ENCODE results near the gene IFNL3.

Gene IFNL3

DNA sequence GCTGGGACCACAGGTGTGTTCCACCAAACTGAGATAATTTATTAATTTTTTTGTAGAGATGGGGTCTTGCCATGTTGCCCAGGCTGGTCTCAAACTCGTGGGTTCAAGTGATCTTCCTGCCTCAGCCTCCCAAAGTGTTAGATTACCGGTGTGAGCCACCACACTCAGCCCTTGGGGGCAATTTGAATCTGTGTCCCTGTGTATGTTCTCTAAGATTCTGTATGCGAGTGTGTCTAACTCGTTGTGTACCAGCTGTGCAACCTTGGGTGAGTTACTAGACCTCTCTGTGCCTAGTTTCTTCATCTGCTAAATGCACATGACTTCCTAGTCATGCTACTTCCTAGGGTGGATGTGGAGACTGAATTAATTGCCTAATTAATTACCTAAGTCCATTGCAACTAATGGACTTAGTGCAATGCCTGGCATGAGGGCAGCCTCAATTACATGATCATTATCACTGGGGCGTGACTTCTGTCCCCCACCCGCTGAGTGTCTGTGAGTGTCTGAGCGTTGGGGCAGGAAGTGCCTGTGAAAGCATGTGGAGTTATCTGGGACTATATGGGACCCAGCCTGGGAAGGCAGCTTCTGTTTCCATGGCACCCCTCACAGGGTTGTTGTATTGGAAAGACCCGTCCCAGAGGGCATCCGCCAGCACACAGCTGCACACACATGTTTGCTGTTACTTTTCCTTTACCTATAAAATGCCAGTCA is 49.8 kb downstream of the IFNL3 start:
- H3K9ac ChIP-seq (ENCODE audit: insufficient read length): no peak overlapping the region
- no peak overlapping the region for H3K4me3 ChIP-seq
- no peaks in the 10 kb centered on the region for H3K36me3 ChIP-seq (ENCODE audit: insufficient read depth, low read length)
- H3K9me3 ChIP-seq (ENCODE audit: low read depth, low read length): no peaks in the 10 kb centered on the region
- TF ChIP-seq FOXP2 (optimal IDR thresholded peaks at IDR 0.05; ENCODE audit: control extremely low read depth, extremely low read length, insufficient read depth): no peak
- DNase-seq (ENCODE audit: low read depth, low spot score): no peak
- H3K27ac ChIP-seq: no peak overlapping the region

DNA sequence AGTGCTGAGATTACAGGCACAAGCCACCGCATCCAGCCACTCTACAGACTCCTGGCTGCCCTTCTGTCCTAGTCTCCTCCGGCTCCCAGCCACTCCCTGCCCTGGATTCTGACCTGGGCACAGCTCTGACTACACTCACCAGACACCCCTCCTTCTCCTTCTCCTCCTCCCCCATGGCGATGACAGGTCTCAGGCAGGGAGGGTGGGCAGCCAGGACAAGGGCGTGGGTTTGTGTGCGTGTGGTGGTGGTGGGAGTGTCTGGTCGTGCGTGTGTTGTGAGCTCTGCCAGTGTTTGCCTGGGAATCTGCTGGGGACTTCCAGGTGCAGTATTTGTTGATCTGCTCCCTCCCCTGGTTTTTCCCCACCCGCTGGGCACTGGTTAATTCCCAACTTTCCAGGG is 51.0 kb downstream of the IFNL3 start:
- no peak for DNase-seq (ENCODE audit: low read depth, low spot score)
- TF ChIP-seq FOXP2 (optimal IDR thresholded peaks at IDR 0.05; ENCODE audit: control extremely low read depth, extremely low read length, insufficient read depth) (no peak), EZH2 (IDR thresholded peaks at IDR 0.05) (no peak), POLR2AphosphoS5 (IDR thresholded peaks at IDR 0.05; ENCODE audit: borderline replicate concordance, low read depth, low read length) (no peak)

More for the DNA sequence above, 51.0 kb downstream of the IFNL3 start:
- Histone ChIP-seq H3K4me3 (no peak overlapping the region), H3K27ac (no peak overlapping the region), H3K9me3 (ENCODE audit: low read depth, low read length) (no peaks in the 10 kb centered on the region), H3K9ac (ENCODE audit: insufficient read length) (no peak overlapping the region), H3K36me3 (ENCODE audit: insufficient read depth, low read length) (no peaks in the 10 kb centered on the region)
